ENCODE results near the gene AMACR. TPM values are rescaled to one million over a fixed set of nuclear protein-coding genes. Genes with fewer than 3 reads are reported as not detected.
"Not testable (repeated sequence)": the region's sequence is repeated elsewhere in the genome, so short reads cannot be mapped to it uniquely, and the experiment has no call there.

Gene AMACR
- total RNA-seq, 2 experiments from 2014 or later, result 7.5 to 7.8 TPM

- no peak for DNase-seq
- no peaks in the 10 kb centered on the region for H3K36me3 Mint-ChIP-seq (ENCODE audit: low read depth)
- no peaks in the 10 kb centered on the region for H3K9me3 Mint-ChIP-seq
- peaks cover 21% of the 10 kb centered on the region for H3K4me1 Mint-ChIP-seq
- no peaks in the 10 kb centered on the region for H3K27me3 Mint-ChIP-seq
- CTCF ChIA-PET, result interaction anchor here (0.6 to 2.0 kb wide), 4 partner anchors 10 to 1439 kb away, joined by 3 to 21 read pairs (median 4); no protein-coding TSS in a partner anchor
- no peak overlapping the region for H3K4me3 Mint-ChIP-seq
- H3K27ac Mint-ChIP-seq, result no peak overlapping the region
- POLR2A ChIA-PET, result interaction anchor here (0.7 kb wide), 1 partner anchor 533 kb away, joined by 3 read pairs; no protein-coding TSS in a partner anchor
Observed at GRCh38 chr5:33968211-33969005, 39.4 kb downstream of the AMACR start.

GRCh38 chr5:33966805-33967204 is 41.0 kb downstream of the AMACR start:
- ChIA-PET POLR2A (no interaction called here), CTCF (interaction anchor here (0.8 kb wide), 1 partner anchor 518 kb away, joined by 3 read pairs; no protein-coding TSS in a partner anchor)
- no peaks in the 10 kb centered on the region for H3K36me3 Mint-ChIP-seq (ENCODE audit: low read depth)
- no peak for DNase-seq
- H3K9me3 Mint-ChIP-seq, result no peaks in the 10 kb centered on the region
- H3K27ac Mint-ChIP-seq, result no peak overlapping the region
- H3K4me1 Mint-ChIP-seq, result peaks cover 13% of the 10 kb centered on the region
- H3K4me3 Mint-ChIP-seq, result no peak overlapping the region
- H3K27me3 Mint-ChIP-seq, result peaks cover 2% of the 10 kb centered on the region

GRCh38 chr5:33964132-33964700 is 43.6 kb downstream of the AMACR start:
- peaks cover 7% of the 10 kb centered on the region for H3K27me3 Mint-ChIP-seq
- ChIA-PET CTCF (no interaction called here), POLR2A (no interaction called here)
- peaks cover 11% of the 10 kb centered on the region for H3K4me1 Mint-ChIP-seq
- H3K36me3 Mint-ChIP-seq (ENCODE audit: low read depth), result no peaks in the 10 kb centered on the region
- H3K4me3 Mint-ChIP-seq, result no peak overlapping the region
- no peak for DNase-seq
- H3K27ac Mint-ChIP-seq, result no peak overlapping the region
- no peaks in the 10 kb centered on the region for H3K9me3 Mint-ChIP-seq

GRCh38 chr5:33958176-33958575 is 49.7 kb downstream of the AMACR start:
- ChIA-PET POLR2A (no interaction called here), CTCF (interaction anchor here (4.5 kb wide), 1 partner anchor 11 kb away, joined by 21 read pairs; no protein-coding TSS in a partner anchor)
- Mint-ChIP-seq H3K27ac (no peak overlapping the region), H3K4me3 (no peak overlapping the region), H3K36me3 (ENCODE audit: low read depth) (no peaks in the 10 kb centered on the region), H3K27me3 (peaks cover 10% of the 10 kb centered on the region), H3K4me1 (no peaks in the 10 kb centered on the region), H3K9me3 (no peaks in the 10 kb centered on the region)
- DNase-seq, result no peak

- Mint-ChIP-seq H3K27ac (no peak overlapping the region), H3K4me3 (no peak overlapping the region), H3K36me3 (ENCODE audit: low read depth) (no peaks in the 10 kb centered on the region), H3K4me1 (no peaks in the 10 kb centered on the region), H3K27me3 (peaks cover 10% of the 10 kb centered on the region), H3K9me3 (no peaks in the 10 kb centered on the region)
- no peak for DNase-seq
- ChIA-PET CTCF (interaction anchor here (4.5 kb wide), 1 partner anchor 12 kb away, joined by 21 read pairs; no protein-coding TSS in a partner anchor), POLR2A (no interaction called here)
Observed at GRCh38 chr5:33957577-33958150, 50.2 kb downstream of the AMACR start.

GRCh38 chr5:33952175-33952574 is 55.7 kb downstream of the AMACR start:
- H3K4me1 Mint-ChIP-seq; DNase-seq; POLR2A ChIA-PET; H3K27me3 Mint-ChIP-seq; H3K9me3 Mint-ChIP-seq; H3K27ac Mint-ChIP-seq; H3K36me3 Mint-ChIP-seq (ENCODE audit: low read depth); CTCF ChIA-PET; H3K4me3 Mint-ChIP-seq: not testable (repeated sequence)

GRCh38 chr5:33944543-33945132 is 63.2 kb downstream of the AMACR start:
- Mint-ChIP-seq H3K27ac (no peak overlapping the region), H3K4me3 (no peak overlapping the region), H3K27me3 (peaks cover 27% of the 10 kb centered on the region), H3K9me3 (no peaks in the 10 kb centered on the region), H3K4me1 (no peaks in the 10 kb centered on the region), H3K36me3 (ENCODE audit: low read depth) (no peaks in the 10 kb centered on the region)
- ChIA-PET POLR2A (no interaction called here), CTCF (interaction anchor here (0.7 to 1.1 kb wide), 2 partner anchors 10 to 12 kb away, joined by 3 to 5 read pairs; no protein-coding TSS in a partner anchor)
- DNase-seq, result no peak

GRCh38 chr5:33941090-33941489 is 66.8 kb downstream of the AMACR start:
- ChIA-PET POLR2A (no interaction called here), CTCF (no interaction called here)
- H3K27ac Mint-ChIP-seq, result no peak overlapping the region
- H3K36me3 Mint-ChIP-seq (ENCODE audit: low read depth), result no peaks in the 10 kb centered on the region
- DNase-seq, result no peak
- H3K9me3 Mint-ChIP-seq, result no peaks in the 10 kb centered on the region
- no peaks in the 10 kb centered on the region for H3K4me1 Mint-ChIP-seq
- H3K27me3 Mint-ChIP-seq, result peaks cover 46% of the 10 kb centered on the region
- H3K4me3 Mint-ChIP-seq, result no peak overlapping the region

GRCh38 chr5:33939556-33940262 is 68.1 kb downstream of the AMACR start:
- POLR2A ChIA-PET, result no interaction called here
- H3K27me3 Mint-ChIP-seq, result peaks cover 48% of the 10 kb centered on the region
- peaks cover 2% of the 10 kb centered on the region for H3K4me1 Mint-ChIP-seq
- no peaks in the 10 kb centered on the region for H3K9me3 Mint-ChIP-seq
- H3K36me3 Mint-ChIP-seq (ENCODE audit: low read depth), result no peaks in the 10 kb centered on the region
- no peak overlapping the region for H3K4me3 Mint-ChIP-seq
- no peak for DNase-seq
- H3K27ac Mint-ChIP-seq, result no peak overlapping the region
- CTCF ChIA-PET, result no interaction called here

- Mint-ChIP-seq H3K4me3 (no peak overlapping the region), H3K27ac (no peak overlapping the region), H3K4me1 (peaks cover 2% of the 10 kb centered on the region), H3K9me3 (no peaks in the 10 kb centered on the region), H3K27me3 (peaks cover 51% of the 10 kb centered on the region), H3K36me3 (ENCODE audit: low read depth) (no peaks in the 10 kb centered on the region)
- no peak for DNase-seq
- ChIA-PET POLR2A (no interaction called here), CTCF (no interaction called here)
Observed at GRCh38 chr5:33938881-33939280, 69.0 kb downstream of the AMACR start.

- Mint-ChIP-seq H3K4me3 (no peak overlapping the region), H3K36me3 (ENCODE audit: low read depth) (no peaks in the 10 kb centered on the region), H3K4me1 (peaks cover 2% of the 10 kb centered on the region), H3K27ac (no peak overlapping the region), H3K9me3 (no peaks in the 10 kb centered on the region), H3K27me3 (peaks cover 51% of the 10 kb centered on the region)
- ChIA-PET CTCF (no interaction called here), POLR2A (no interaction called here)
- DNase-seq, result no peak
Observed at GRCh38 chr5:33938507-33938796, 69.4 kb downstream of the AMACR start.

- no peak overlapping the region for H3K27ac Mint-ChIP-seq
- peaks cover 51% of the 10 kb centered on the region for H3K27me3 Mint-ChIP-seq
- H3K4me1 Mint-ChIP-seq, result peaks cover 2% of the 10 kb centered on the region
- H3K36me3 Mint-ChIP-seq (ENCODE audit: low read depth), result no peaks in the 10 kb centered on the region
- no peaks in the 10 kb centered on the region for H3K9me3 Mint-ChIP-seq
- H3K4me3 Mint-ChIP-seq, result no peak overlapping the region
- ChIA-PET POLR2A (no interaction called here), CTCF (no interaction called here)
- DNase-seq, result no peak
Observed at GRCh38 chr5:33937707-33938506, 69.9 kb downstream of the AMACR start.
